ENCODE measurements around the gene ZNHIT1.
A peak's percentile ranks its signal among the peaks of the same experiment; 100 is the strongest.
"Not testable (repeated sequence)": the region's sequence is repeated elsewhere in the genome, so short reads cannot be mapped to it uniquely, and the experiment has no call there.

The ZNHIT1 gene

DNA sequence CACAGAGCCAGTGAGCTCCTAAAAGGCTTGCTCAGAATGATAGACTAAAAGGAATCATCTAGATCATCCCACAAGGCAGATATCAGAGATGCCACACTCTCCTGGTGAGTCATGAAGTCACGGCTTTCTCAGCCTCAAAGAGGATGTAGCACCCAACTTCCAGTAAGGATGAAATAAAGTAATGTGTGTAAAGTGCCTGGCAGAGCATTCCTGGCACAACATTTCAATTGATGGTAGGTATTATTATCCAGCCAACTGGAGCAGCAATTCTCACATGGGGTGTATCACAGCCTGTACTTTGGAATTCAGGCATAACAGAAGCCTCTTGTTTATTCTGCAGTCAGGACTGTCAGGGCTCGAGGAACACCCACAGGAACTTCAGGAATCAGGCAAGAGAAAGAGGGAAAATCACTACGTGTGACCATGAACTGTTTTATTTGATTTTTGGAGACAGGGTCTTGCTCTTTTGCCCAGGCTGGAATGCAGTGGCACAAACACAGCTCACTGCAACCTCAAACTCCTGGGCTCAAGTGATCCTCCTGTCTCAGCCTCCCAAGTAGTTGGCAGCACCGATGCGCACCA, 32.6 kb upstream of the ZNHIT1 start:
- in situ Hi-C loops (cut with MboI; ENCODE audit: low pct_unique_long_range_greater_than_20kb, low sequenced_read_pairs), result no loop called here
- no peak for DNase-seq

DNA sequence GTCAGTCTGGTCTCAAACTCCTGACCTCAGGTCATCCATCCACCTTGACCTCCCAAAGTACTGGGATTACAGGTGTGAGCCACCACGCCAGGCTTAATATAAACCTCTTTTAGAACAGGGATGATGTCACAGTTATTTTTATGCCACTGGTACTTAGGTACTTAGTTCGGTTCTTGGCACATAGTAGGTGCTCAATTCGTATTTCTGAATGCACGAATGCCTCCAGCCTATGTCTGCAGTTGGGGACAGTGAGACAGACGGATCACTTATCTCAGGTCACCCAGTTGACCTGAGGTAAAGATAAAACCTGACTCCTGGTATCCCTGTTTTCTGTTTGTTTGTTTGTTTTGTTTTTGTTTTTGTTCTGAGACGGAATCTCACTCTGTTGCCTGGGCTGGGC, 31.8 kb upstream of the ZNHIT1 start:
- DNase-seq, result no peak
- in situ Hi-C loops (cut with MboI; ENCODE audit: low pct_unique_long_range_greater_than_20kb, low sequenced_read_pairs), result no loop called here

DNA sequence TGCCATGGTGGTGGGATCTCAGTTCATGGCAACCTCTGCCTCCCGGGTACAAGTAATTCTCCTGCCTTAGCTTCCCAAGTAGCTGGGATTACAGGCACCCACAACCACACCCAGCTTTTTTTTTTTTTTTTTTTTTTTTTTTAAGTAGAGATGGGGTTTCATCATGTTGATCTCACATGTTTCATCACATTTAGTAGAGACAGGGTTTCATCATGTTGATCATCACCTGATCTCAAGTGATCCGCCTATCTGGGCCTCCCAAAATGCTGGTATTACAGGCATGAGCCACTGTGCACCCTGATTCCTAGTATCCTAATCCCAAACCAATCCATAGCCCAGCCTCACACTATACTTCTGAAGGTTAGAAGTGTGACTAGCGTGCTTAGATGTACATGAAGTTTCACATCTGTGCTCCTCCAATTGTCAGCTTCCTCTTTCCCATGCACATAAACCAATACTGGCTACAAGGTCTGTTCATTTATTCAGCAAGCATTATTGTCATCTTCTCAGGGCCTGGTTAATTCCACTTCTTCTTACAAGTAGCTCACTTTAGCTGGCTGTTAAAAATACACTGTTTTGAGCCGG, 31.0 kb upstream of the ZNHIT1 start:
- in situ Hi-C loops (cut with MboI; ENCODE audit: low pct_unique_long_range_greater_than_20kb, low sequenced_read_pairs), result no loop called here
- DNase-seq, result peak; percentile 48

DNA sequence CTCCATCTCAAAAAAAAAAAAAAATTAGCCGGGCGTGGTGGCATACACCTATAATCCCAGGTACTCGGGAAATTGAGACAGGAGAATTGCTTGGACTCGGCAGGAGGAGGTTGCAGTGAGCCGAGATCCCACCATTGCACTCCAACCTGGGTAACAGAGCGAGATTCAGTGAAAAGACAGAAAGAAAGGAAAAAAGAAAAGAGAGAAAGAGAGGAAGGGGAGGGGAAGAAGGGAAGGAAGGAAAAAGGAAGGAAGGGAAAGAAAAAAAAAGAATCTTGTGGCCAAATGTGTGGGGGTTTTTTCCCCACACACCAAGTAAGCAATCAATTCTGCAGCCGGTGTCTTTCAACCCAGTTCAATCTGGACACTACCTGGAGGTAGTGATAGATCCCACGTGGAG, 28.9 kb upstream of the ZNHIT1 start:
- in situ Hi-C loops (cut with MboI; ENCODE audit: low pct_unique_long_range_greater_than_20kb, low sequenced_read_pairs), result no loop called here
- no peak for DNase-seq

DNA sequence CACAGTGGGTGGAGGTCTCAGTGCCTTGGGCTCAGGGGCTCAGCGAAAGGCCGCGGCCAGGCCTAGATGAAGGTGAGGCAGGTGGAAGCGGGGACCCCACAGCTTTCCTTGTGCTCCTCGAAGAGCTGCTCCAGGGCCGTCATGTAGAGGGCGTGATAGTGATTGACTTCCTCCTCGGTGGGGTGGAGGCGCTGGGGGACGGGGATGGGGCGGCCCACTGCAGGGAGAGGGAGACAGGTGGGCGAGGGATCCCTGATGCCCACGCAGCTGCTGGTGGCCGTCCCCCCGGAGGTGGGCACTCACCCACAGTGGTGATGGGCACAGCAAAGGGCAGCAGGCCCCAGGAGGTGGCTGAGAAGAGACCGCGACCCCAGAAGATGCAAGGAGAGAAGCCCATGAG, 22.1 kb upstream of the ZNHIT1 start:
- in situ Hi-C loops (cut with MboI; ENCODE audit: low pct_unique_long_range_greater_than_20kb, low sequenced_read_pairs), result no loop called here
- no peak for DNase-seq

DNA sequence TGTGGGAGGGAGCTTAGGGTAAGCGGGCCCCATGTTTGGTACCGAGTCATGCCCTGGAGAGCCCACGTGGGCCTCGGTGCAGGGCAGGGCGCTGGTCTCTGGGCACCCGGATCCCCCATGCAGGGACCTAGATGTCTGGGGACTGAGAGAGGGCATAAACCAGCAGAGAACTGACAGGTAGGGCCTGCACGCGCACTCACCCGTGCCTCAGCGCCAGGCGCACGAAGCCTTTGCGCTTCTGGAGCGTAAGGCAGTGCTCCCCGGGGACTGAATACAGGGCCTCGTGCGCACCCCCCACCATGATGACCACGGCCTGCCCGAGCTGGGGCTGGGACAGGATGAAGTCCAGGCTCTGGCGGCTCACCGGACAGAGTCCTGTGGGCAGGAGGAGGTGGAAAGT, 20.0 kb upstream of the ZNHIT1 start:
- in situ Hi-C loops (cut with MboI; ENCODE audit: low pct_unique_long_range_greater_than_20kb, low sequenced_read_pairs), result no loop called here
- no peak for DNase-seq

DNA sequence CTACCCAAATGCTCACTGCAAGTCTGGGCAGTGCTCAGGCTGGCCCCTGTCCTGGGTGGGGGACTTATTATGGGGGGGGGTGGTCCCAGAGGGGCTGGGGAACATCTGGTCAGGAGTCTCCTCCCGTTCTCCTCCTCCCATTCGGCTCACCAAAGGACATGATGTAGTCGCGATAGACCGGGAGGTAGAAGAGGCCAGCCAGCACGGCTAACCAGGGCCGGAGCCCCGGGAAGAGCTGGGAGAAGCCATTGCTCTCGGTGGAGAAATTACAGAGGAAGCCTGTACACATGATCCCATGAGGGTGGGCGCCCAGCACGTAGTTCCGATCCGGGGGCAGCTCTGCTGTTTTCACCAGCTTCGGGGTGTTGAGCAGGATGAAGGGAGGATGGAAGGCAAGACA, 19.5 kb upstream of the ZNHIT1 start:
- no peak for DNase-seq

DNA sequence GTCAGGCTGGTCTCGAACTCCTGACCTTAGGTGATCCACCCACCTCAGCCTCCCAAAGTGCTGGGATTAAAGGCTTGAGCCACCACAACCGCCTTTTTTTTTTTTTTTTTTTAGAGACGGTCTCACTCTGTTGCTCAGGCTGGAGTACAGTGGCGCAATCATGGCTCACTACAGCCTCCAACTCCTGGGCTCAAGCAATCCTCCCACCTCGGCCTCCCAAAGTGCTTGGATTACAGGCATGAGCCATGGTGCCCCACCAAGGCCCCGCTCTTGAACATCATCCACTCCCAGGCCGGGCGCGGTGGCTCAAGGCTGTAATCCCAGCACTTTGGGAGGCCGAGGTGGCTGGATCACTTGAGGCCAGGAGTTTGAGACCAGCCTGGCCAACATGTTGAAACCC, 18.4 kb upstream of the ZNHIT1 start:
- DNase-seq; in situ Hi-C loops (cut with MboI; ENCODE audit: low pct_unique_long_range_greater_than_20kb, low sequenced_read_pairs): not testable (repeated sequence)

More for the DNA sequence above, 19.5 kb upstream of the ZNHIT1 start:
- in situ Hi-C loops (cut with MboI; ENCODE audit: low pct_unique_long_range_greater_than_20kb, low sequenced_read_pairs), result no loop called here

DNA sequence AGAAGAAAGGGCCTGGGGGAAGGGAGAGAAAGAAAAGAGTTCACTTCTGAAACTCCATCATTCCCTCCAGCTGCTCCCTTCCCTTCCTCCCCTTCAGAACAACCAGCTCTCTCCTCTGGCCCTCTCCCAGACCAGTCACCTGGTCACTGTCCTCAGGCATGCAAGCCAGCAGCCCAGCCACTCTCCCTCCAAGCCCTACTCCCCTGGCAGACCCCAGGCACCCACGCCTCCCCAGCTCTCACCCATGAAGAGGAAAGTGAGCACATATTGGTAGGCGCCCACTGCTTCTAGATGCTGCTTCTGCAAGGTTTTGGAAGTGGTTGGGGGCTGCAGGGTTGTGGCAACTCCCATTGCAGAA, 17.5 kb upstream of the ZNHIT1 start:
- DNase-seq, result no peak
- in situ Hi-C loops (cut with MboI; ENCODE audit: low pct_unique_long_range_greater_than_20kb, low sequenced_read_pairs), result no loop called here

DNA sequence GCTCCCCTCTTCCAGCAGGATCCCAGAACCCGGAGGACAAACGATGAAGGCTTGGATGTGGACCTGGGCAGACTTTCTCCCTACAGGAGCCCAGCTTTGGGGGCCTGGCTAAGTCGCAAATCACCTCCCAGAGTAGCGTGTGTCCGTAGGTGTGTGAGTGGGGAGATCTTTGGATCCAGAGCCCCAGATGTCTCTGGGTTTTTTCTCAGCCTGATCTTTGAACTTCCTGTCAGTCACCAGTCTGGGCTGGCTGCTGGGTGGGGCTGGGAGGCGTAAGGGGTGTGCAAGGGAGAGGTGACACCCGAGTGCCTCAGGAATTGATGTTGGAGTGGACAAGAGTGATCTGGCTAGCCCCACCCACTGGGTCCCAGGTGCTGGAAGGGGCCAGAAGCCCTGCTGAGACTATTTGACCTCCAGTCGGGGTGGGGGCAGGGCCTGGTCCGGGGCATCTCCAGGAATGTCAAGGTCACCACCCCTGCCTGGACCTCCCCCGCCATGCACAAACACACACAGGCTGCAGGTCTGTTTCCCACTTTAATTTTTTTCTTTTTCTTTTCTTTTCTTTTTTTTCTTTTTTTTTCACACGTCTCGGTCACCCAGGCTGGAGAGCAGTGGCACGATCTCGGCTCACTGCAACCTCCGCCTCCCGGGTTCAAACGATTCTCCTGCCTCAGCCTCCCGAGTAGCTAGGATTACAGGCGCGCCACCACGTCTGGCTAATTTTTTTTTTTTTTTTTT, 16.9 kb upstream of the ZNHIT1 start, which contains the start of gene MOGAT3:
Gene MOGAT3 (minus strand): TSS at position 175 of the 738 bp plus-strand sequence. CDS start 182 bp downstream, outside the sequence.
- DNase-seq, result no peak
- in situ Hi-C loops (cut with MboI; ENCODE audit: low pct_unique_long_range_greater_than_20kb, low sequenced_read_pairs), result no loop called here

DNA sequence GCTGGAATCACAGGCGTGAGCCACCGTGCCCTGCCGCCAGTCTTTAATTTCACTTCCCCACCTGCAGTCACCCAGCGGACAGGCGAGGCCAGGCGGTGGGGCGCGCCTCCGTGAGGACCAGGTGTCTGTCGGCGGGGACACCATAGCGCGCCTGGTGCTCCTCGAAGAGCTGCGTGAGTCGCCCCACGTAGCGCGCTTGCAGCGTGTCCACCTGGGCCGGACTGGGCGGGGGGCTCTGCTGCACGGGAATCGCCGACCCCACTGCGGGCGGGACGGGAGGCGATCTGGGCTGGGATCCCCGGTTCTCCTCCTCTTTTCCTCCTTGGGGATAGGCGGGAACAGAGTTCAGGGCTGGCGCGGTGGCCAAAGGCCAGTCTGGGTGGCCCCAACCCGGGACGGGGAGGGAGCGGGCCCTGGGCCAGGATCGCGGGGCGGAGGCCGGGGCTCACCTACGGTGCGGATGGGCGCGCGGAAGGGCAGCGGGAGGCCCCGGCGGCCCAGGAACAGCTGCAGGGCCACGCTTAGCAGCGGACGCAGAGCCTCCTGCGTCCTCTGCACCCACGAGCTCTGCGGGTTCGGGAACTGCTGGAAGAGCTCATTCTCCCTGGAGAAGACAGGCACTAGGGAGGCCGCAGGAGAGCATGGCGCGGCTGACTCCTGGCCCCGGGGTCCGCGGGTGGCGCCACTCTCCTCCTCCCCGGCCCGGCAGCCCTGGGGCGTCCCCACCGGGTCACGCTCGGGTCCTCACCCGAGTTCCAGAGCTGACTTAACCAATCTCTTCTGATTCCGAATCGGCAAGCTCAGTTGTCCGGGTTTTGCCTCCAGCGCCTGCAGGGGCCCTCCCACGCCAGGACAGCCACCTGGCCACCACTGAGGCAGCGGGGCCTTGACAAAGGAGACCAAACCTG, 16.0 kb upstream of the ZNHIT1 start:
- in situ Hi-C loops (cut with MboI; ENCODE audit: low pct_unique_long_range_greater_than_20kb, low sequenced_read_pairs), result no loop called here
- DNase-seq, result no peak

DNA sequence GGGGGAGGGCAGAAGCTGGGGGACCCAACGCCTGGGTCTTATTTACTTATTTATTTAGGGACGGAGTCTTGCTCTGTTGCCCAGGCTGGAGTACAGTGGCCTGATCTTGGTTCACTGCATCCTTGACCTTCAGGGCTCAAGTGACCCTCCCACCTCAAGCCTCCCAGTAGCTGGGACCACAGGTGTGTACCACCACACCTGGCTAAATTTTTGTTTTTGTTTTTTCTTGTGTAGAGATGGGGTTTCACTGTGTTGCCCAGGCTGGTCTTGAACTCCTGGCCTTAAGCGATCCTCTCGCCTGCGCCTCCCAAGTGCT, 15.4 kb upstream of the ZNHIT1 start:
- DNase-seq, result no peak

DNA sequence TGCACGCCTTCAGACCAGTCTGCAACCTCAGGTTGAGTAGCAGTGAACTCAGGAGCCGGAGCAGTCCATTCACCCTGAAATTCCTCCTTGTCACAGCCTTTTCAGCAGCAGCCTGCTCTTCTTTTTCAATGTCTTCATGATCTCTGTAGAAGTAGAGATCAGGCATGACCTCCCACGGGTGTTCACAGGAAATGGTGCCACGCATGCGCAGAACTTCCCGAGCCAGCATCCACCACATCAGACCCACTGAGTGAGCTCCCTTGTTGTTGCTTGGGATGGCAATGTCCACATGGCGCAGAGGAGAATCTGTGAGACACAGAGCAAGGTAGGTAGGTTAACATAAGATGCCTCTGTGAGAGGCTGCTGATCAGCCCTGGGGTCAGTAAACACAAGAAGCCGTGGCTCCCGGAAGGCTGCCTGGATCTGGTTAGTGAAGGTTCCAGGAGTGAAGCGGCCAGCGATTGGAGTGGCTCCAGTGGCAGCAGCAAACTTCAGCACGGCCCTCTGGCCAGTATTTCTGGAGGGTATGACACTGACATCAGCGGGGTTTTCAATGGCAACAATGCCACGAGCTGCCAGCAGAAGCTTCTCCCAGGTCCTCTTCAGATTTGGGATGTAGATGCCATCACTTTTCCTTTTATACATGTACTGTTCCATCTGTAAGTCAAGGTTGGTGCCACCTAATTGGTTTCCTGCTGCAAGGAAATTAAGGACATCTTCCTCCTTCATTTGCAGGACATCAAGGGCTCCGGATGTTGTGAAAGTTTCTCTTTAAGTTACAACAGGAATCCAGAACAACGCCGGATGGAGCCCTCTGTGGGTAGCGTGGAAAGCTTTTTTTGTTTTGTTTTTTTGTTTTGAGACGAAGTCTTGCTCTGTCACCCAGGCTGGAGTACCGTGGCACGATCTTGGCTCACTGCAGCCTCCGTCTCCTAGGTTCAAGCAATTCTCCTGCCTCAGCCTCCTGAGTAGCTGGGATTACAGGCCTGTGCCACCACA, 13.9 kb upstream of the ZNHIT1 start:
- peak; percentile 27 for DNase-seq

More for the DNA sequence above, 15.4 kb upstream of the ZNHIT1 start:
- in situ Hi-C loops (cut with MboI; ENCODE audit: low pct_unique_long_range_greater_than_20kb, low sequenced_read_pairs), result no loop called here

DNA sequence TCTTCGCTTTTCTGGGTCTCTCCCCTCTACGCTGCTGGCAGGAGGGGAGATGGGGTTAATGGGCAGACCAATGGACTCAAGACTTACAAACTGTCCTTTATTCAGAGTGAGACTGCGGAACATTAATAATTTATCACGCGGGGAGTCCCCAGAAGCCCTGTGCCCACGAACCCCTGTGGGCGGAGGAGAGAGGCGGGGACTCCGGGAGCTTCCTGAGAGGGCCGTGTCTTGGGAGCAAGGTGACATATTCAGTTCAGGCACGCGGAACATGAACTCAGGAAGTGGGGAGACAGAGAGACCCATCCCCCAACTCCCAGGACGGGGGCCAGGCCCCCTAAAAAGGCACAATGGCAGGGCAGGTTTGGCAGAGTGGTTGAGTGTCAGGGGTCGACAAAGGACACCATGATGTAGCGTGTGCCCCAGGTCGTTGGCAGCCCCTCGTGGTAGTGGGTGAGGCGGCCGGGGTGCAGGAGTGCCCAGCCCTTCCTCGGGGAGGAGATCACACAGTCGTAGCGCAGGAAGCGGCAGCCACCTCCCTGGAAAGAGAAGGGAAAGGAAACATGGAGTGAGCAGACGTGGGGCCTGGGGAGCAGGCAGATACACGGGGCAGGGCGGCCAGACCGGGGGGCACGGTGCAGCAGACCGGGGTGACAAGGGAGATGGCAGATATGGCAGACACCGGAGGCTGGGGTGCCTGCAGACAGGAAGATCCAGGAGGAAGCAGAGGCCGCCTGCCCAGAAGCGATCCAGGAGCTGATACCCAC, 11.9 kb upstream of the ZNHIT1 start:
- in situ Hi-C loops (cut with MboI; ENCODE audit: low pct_unique_long_range_greater_than_20kb, low sequenced_read_pairs), result no loop called here
- DNase-seq, result no peak

More for the DNA sequence above, 13.9 kb upstream of the ZNHIT1 start:
- in situ Hi-C loops (cut with MboI; ENCODE audit: low pct_unique_long_range_greater_than_20kb, low sequenced_read_pairs), result not testable (repeated sequence)

DNA sequence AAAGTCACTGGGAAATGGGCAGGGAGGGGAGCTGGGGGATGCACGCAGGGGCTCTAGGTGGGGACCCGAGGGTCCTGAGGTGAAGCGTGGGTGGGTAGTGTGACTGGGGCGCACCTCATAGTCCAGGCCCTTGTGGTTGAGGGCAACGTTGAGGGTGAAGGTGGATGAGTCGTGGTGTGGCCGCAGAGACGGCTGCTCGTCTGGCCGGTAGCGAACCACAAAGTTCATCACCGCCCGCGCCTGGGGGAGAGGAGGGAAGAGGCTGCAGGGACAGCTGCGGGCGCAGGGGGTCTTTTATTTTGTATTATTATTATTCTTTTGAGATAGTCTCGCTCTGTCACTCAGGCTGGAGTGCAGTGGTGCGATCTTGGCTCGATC, 11.3 kb upstream of the ZNHIT1 start:
- DNase-seq, result no peak
- in situ Hi-C loops (cut with MboI; ENCODE audit: low pct_unique_long_range_greater_than_20kb, low sequenced_read_pairs), result no loop called here

DNA sequence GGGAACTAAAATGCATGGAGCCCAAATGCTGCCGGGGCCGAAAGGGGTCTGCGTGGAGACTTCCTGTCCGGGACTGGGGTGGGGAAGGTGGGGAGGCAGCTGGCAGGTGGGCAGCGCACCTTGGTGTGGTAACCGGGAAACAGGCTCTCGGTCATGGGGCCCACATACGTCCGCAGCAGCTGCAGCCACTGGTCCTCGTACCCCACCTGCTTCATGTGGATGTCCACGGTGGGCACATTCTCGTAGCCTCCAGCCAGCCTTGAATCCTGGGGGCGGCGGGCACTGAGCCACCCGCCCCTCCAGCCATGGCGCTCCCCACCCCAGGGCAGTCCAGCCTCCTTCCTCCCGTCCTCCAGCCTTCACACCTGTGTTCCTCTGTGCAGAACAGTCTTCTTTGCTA, 10.5 kb upstream of the ZNHIT1 start:
- in situ Hi-C loops (cut with MboI; ENCODE audit: low pct_unique_long_range_greater_than_20kb, low sequenced_read_pairs), result no loop called here
- no peak for DNase-seq

DNA sequence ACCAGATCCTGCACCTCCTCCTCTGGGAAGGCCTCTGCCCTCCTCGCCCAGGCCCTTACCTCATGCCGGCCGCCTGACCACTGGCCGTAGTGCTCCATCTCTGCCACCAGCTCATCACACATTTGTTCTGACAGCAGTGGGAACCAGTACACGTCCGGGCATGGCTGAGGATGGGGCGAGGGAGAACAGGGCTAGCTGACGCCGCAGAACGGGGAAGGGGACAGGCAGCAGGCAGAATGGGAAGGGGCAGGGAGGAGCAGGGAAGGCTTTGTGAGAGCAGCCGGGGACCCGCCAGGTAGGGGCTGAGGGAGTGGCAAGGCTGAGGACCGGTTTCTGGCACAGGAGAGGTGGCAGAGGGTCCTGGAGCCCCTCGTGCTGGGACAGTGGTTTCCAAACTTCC, 9.2 kb upstream of the ZNHIT1 start:
- in situ Hi-C loops (cut with MboI; ENCODE audit: low pct_unique_long_range_greater_than_20kb, low sequenced_read_pairs), result no loop called here
- DNase-seq, result no peak

DNA sequence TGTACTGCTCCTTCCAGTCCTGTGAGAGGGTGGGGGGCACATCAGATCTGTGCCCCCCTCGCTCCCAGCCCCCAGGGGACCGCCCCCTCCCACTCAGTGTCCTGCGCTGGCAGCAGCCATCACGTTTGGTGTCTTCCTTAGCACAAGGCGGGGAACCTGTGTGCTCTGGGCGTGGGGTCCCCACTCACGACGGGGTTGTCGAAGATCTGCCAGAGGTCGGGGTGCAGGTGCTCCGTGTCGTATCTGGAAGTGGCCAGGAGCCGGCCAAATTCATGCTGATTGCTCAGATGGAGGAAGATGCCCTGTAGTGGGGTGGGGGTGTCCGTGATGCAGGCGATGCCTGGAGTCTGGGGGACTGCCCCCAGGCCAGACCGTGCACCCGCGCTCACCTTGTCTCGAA, 7.8 kb upstream of the ZNHIT1 start:
- in situ Hi-C loops (cut with MboI; ENCODE audit: low pct_unique_long_range_greater_than_20kb, low sequenced_read_pairs), result no loop called here

More for the DNA sequence above, 7.8 kb upstream of the ZNHIT1 start:
- DNase-seq, result no peak

All from KBM-7 (cell line).